Transverse colon (tissue), 4 donors: Measurements from ENCODE around the gene NOMO2.
"Not testable (repeated sequence)": the region's sequence is repeated elsewhere in the genome, so short reads cannot be mapped to it uniquely, and the experiment has no call there.

ENCODE experiments used
- CTCF ChIP-seq, 5 experiments: fragments of 200-600 bp in 3 of 5; fragments of 450-650 bp in 2 of 5; sonication (generic) in 3 of 5; IDR thresholded peaks; 1 replicate in 2 of 5; 2 replicates in 3 of 5; pipeline ENCODE4 v1.5.1; 2016 to 2017; ENCODE audit warnings: antibody characterized with exemption in 5 of 5, inconsistent platforms in 3 of 5, mild to moderate bottlenecking in 2 of 5, moderate library complexity in 1 of 5
- EP300 ChIP-seq: sonication (generic); formaldehyde crosslinking; IDR thresholded peaks from one replicate; pipeline ENCODE4 v1.6.1; 2017; ENCODE audit warnings: antibody characterized with exemption, low read depth
- POLR2AphosphoS5 ChIP-seq, 3 donors: sonication (generic); formaldehyde crosslinking; IDR thresholded peaks; one replicate each; pipeline ENCODE4 v1.6.1; 2016; ENCODE audit warnings: antibody characterized with exemption in 3 of 3

GRCh38 chr16:18577942-18578341, 16.0 kb upstream of the NOMO2 start:
- not testable (repeated sequence) for TF ChIP-seq CTCF (IDR thresholded peaks at IDR 0.05); EP300; POLR2AphosphoS5 (IDR thresholded peaks at IDR 0.05)
